ENCODE data around the gene GHR.

- TF ChIP-seq POLR2AphosphoS5 (IDR thresholded peaks at IDR 0.05; ENCODE audit: borderline replicate concordance, low read depth, low read length) (no peak), EZH2 (IDR thresholded peaks at IDR 0.05) (no peak)
Observed at GRCh38 chr5:42483472-42484154, 60.4 kb downstream of the GHR start.

All from SK-N-MC (cell line).